OCI-LY7 (cell line): ENCODE data around the gene GRHL3. TPM values are rescaled to one million over a fixed set of nuclear protein-coding genes. Genes with fewer than 3 reads are reported as not detected.

Experiments used
- BruUV-seq: library from RNA; stranded (reverse); fragments of 400-500 nt; replicated peaks from 2 replicates; lab custom pipeline; 2021; lab: Mats Ljungman, UMichigan
- CTCF ChIA-PET: fragments of 300-600 bp; sonication (Branson Sonifier 250); formaldehyde crosslinking; loops from one replicate; lab custom pipeline; 2022; ENCODE audit warnings: antibody characterized with exemption; ENCODE audit not compliant: unreplicated experiment; lab: Charles Lee
- POLR2A ChIA-PET: fragments of 300-600 bp; sonication (Branson Sonifier 250); formaldehyde crosslinking; loops from one replicate; lab custom pipeline; 2022; ENCODE audit warnings: antibody characterized with exemption; lab: Charles Lee
- DNase-seq: peaks from one replicate; pipeline ENCODE4 v3.0.0-alpha.2; 2015; ENCODE audit warnings: low spot score
- H2AFZ ChIP-seq: fragments of 200-600 bp; sonication (generic), shearing (Covaris generic); 2 replicates; pipeline ENCODE4 v1.6.1; 2014; ENCODE audit warnings: mild to moderate bottlenecking, antibody characterized with exemption, low read length, moderate library complexity
- H3K27ac ChIP-seq: fragments of 200-600 bp; sonication (generic); 2 replicates; pipeline ENCODE4 v1.5.1; 2014; ENCODE audit warnings: mixed run types, low read depth, mild to moderate bottlenecking, moderate library complexity, low read length, inconsistent platforms; ENCODE audit not compliant: poor library complexity, severe bottlenecking
- H3K36me3 ChIP-seq: fragments of 200-600 bp; sonication (generic); 2 replicates; pipeline ENCODE4 v1.6.1; 2014; ENCODE audit warnings: mild to moderate bottlenecking, antibody characterized with exemption, low read length, moderate library complexity, mixed read lengths; ENCODE audit not compliant: insufficient read depth
- H3K4me1 ChIP-seq: fragments of 200-600 bp; sonication (generic); 2 replicates; pipeline ENCODE4 v1.5.1; 2014; ENCODE audit warnings: mild to moderate bottlenecking, low read length; ENCODE audit not compliant: insufficient read depth, poor library complexity, severe bottlenecking
- H3K4me2 ChIP-seq: fragments of 200-600 bp; sonication (generic); 2 replicates; pipeline ENCODE4 v1.6.1; 2014; ENCODE audit warnings: mild to moderate bottlenecking, low read length
- H3K4me3 ChIP-seq: fragments of 200-600 bp; sonication (generic); 2 replicates; pipeline ENCODE4 v1.5.1; 2014; ENCODE audit warnings: mild to moderate bottlenecking, low read depth, low read length; ENCODE audit not compliant: poor library complexity, severe bottlenecking
- H3K79me2 ChIP-seq: fragments of 200-600 bp; sonication (generic); 2 replicates; pipeline ENCODE4 v1.6.1; 2016; ENCODE audit warnings: low read depth, mild to moderate bottlenecking, low read length, moderate library complexity, mixed read lengths; ENCODE audit not compliant: insufficient read depth
- H3K9me2 ChIP-seq: fragments of 200-600 bp; sonication (generic); 2 replicates; pipeline ENCODE4 v1.6.1; 2016; ENCODE audit warnings: mild to moderate bottlenecking, low read length, mixed read lengths; ENCODE audit not compliant: insufficient read depth
- H3K9me3 ChIP-seq: fragments of 200-600 bp; sonication (generic); 2 replicates; pipeline ENCODE4 v1.6.1; 2014; ENCODE audit warnings: mild to moderate bottlenecking, mixed run types, low read length, mixed read lengths
- H4K20me1 ChIP-seq: fragments of 200-600 bp; sonication (generic); 2 replicates; pipeline ENCODE4 v1.6.1; 2014; ENCODE audit warnings: mild to moderate bottlenecking, antibody characterized with exemption, low read length, moderate library complexity, mixed read lengths; ENCODE audit not compliant: insufficient read depth
- EZH2phosphoT487 ChIP-seq: fragments of 200-600 bp; sonication (generic); IDR thresholded peaks from 2 replicates; pipeline ENCODE4 v1.6.1; 2018; ENCODE audit warnings: low read depth, borderline replicate concordance, mild to moderate bottlenecking, mixed run types, antibody characterized with exemption, low read length, moderate library complexity, mixed read lengths
- intact Hi-C: fragments of 100-400 bp; cut with micrococcal nuclease; formaldehyde crosslinking; loops from one replicate; pipeline ENCODE4 v1.10.0; 2022; ENCODE audit not compliant: unreplicated experiment
- total RNA-seq, 2 experiments: library from RNA; depleted of rRNA in 1 of 2; stranded (reverse); fragments of >200 nt in 1 of 2; shearing (Covaris generic) in 1 of 2; gene quantifications; 2 replicates each; pipeline ENCODE4 v1.2.3, GENCODE V29; 2014 to 2022
- TF ChIP-seq, protein P1 (sequence below): fragments of 200-600 bp; sonication (generic); conservative IDR thresholded peaks from 2 replicates; pipeline ENCODE4 v1.5.1; 2014; ENCODE audit warnings: mild to moderate bottlenecking, antibody characterized with exemption, low read length, moderate library complexity, mixed read lengths

Gene GRHL3
- total RNA-seq, 2 experiments from 2014 or later, result 0.09 to 0.65 TPM

DNA sequence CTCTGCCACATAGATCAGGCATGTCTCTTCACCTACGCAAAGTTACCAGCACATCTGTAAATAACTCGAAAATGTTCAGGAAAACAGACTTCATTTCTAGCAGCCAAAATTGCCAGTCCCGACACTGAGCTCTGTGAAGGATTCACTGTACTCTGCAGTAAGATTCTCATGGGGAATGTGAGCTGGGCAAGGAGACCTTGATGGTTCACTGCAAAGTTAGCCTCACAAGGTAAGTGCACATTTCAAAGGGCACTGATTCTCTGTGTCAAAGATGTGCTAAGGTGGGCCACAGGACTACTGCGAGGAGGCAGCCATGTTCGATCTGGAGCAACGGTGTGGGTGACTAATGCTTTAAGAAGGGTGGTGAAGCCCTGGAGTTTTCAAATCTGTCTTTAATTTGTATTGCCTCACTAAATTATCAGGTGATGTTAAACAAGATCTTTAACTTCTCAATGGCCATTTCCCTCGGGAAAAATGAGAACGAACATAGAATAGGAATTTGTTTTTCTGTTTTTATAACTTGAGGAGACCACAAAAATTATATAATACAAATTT is 69.3 kb downstream of the GRHL3 start:
- Histone ChIP-seq H3K4me2 (no peak overlapping the region), H3K79me2 (no peaks in the 10 kb centered on the region), H3K4me1 (peaks cover 45% of the 10 kb centered on the region), H4K20me1 (no peaks in the 10 kb centered on the region), H2AFZ (no peak overlapping the region), H3K4me3 (no peak overlapping the region), H3K9me2 (no peaks in the 10 kb centered on the region), H3K36me3 (no peaks in the 10 kb centered on the region), H3K27ac (no peak overlapping the region), H3K9me3 (no peaks in the 10 kb centered on the region)
- ChIA-PET CTCF (no interaction called here), POLR2A (interaction anchor here (0.6 to 0.7 kb wide), 2 partner anchors 189 to 238 kb away, joined by 3 to 4 read pairs; no protein-coding TSS in a partner anchor)
- TF ChIP-seq EZH2phosphoT487, result no peak
- TF ChIP-seq, protein P1, sequence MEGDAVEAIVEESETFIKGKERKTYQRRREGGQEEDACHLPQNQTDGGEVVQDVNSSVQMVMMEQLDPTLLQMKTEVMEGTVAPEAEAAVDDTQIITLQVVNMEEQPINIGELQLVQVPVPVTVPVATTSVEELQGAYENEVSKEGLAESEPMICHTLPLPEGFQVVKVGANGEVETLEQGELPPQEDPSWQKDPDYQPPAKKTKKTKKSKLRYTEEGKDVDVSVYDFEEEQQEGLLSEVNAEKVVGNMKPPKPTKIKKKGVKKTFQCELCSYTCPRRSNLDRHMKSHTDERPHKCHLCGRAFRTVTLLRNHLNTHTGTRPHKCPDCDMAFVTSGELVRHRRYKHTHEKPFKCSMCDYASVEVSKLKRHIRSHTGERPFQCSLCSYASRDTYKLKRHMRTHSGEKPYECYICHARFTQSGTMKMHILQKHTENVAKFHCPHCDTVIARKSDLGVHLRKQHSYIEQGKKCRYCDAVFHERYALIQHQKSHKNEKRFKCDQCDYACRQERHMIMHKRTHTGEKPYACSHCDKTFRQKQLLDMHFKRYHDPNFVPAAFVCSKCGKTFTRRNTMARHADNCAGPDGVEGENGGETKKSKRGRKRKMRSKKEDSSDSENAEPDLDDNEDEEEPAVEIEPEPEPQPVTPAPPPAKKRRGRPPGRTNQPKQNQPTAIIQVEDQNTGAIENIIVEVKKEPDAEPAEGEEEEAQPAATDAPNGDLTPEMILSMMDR, result no peak
- BruUV-seq, result no TSS peak
- intact Hi-C loops, result no loop called here
- no peak for DNase-seq

DNA sequence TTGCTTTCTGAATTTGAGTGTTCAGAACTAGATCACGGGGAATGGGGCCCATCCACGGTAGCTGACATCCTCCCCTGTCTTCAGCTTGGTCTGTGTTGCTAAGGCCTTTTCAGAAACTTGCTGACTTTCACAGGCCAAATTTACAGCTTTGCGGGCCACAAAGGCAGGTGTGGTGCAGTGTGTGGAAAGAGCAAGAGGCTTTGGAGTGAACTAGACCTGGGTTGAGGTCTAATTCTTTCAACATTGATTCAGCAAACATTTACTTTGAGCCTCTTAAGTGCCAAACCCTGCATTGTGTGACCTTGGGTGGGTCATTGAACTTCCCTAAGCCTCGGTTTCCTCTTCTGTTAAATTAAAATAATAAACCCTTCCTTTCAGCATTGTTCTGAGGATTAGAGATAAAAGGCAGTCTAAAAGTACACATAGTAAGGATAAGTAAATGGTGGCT is 70.1 kb downstream of the GRHL3 start:
- Histone ChIP-seq H3K36me3 (no peaks in the 10 kb centered on the region), H3K9me3 (no peaks in the 10 kb centered on the region), H3K4me2 (no peak overlapping the region), H2AFZ (no peak overlapping the region), H3K9me2 (no peaks in the 10 kb centered on the region), H3K79me2 (no peaks in the 10 kb centered on the region), H3K27ac (no peak overlapping the region), H4K20me1 (no peaks in the 10 kb centered on the region), H3K4me3 (no peak overlapping the region), H3K4me1 (peaks cover 53% of the 10 kb centered on the region)
- POLR2A ChIA-PET, result interaction anchor here (0.6 kb wide), 1 partner anchor 239 kb away, joined by 4 read pairs; no protein-coding TSS in a partner anchor
- intact Hi-C loops, result no loop called here
- no TSS peak for BruUV-seq
- no peak for TF ChIP-seq EZH2phosphoT487
- TF ChIP-seq, protein P1, result no peak
- no peak for DNase-seq
- CTCF ChIA-PET, result no interaction called here
